ENCODE results near the gene FBLN1.
"Not testable (repeated sequence)": the region's sequence is repeated elsewhere in the genome, so short reads cannot be mapped to it uniquely, and the experiment has no call there.

The FBLN1 gene

GRCh38 chr22:45481661-45482060 lies 21.0 kb upstream of the FBLN1 start:
- Histone ChIP-seq H3K4me1 (ENCODE audit: control insufficient read depth, insufficient read depth, low read length) (no peaks in the 10 kb centered on the region), H3K36me3 (ENCODE audit: control insufficient read depth, insufficient read depth, low read length) (no peaks in the 10 kb centered on the region), H3K27me3 (ENCODE audit: control insufficient read depth, insufficient read depth, low read length) (no peaks in the 10 kb centered on the region), H3K4me3 (ENCODE audit: low read length) (no peak overlapping the region), H3K9me3 (ENCODE audit: control insufficient read depth, low read length) (no peaks in the 10 kb centered on the region), H3K9ac (ENCODE audit: low read length) (no peak overlapping the region)

- Histone ChIP-seq H3K27me3 (ENCODE audit: control insufficient read depth, insufficient read depth, low read length) (no peaks in the 10 kb centered on the region), H3K9ac (ENCODE audit: low read length) (no peak overlapping the region), H3K36me3 (ENCODE audit: control insufficient read depth, insufficient read depth, low read length) (no peaks in the 10 kb centered on the region), H3K4me3 (ENCODE audit: low read length) (no peak overlapping the region), H3K4me1 (ENCODE audit: control insufficient read depth, insufficient read depth, low read length) (no peaks in the 10 kb centered on the region), H3K9me3 (ENCODE audit: control insufficient read depth, low read length) (no peaks in the 10 kb centered on the region)
Observed at GRCh38 chr22:45482169-45482568, 20.5 kb upstream of the FBLN1 start.

DNA sequence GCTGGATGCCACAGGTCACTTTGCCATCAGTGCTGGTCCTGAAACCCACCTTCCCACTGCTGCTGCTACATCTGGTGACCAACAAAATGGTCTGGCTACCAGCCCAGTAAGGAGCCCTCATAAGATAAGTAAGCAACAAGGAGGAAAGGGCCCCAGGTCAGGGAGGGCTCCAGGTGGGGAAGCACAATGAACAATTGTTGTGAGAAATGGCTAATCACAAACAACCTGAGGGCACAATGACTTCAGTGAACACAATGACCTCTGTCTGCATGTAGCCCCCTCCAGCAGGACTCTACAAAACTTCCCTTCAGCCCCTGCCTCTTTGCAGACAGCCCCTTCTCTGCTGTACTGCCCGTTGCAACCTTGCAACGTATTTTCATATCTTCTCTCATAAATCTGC lies 19.4 kb upstream of the FBLN1 start:
- Histone ChIP-seq H3K9ac (ENCODE audit: low read length) (no peak overlapping the region), H3K4me1 (ENCODE audit: control insufficient read depth, insufficient read depth, low read length) (no peaks in the 10 kb centered on the region), H3K4me3 (ENCODE audit: low read length) (no peak overlapping the region), H3K36me3 (ENCODE audit: control insufficient read depth, insufficient read depth, low read length) (no peaks in the 10 kb centered on the region), H3K27me3 (ENCODE audit: control insufficient read depth, insufficient read depth, low read length) (no peaks in the 10 kb centered on the region), H3K9me3 (ENCODE audit: control insufficient read depth, low read length) (no peaks in the 10 kb centered on the region)

DNA sequence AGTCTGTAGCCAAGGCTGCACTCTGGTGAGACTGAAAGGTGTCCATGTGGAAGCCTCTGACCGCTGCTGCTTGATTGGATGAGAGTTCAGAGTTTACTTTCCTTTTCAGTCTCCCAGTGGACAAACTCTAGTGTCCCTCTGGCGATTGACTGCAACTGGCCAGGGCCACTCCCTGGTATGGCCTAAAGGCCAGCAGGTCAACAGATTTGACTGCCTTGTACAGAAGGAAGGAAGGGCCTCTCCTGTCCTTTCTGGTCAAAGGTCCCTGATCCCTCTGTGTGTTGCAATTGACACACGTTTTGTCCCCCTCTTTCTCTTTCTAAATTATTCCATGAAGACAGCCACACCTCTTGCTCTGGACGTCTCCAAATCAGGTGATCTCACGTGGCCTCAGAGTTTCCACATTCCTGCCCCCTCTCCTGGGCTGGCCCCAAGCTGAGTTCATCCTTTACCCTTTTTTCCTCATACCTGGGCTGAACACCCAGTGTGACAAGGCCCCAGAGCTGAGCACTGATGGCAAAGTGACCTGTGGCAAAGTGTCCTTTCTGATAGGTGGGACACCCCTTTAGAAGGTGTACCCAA lies 18.7 kb upstream of the FBLN1 start:
- H3K36me3 ChIP-seq (ENCODE audit: control insufficient read depth, insufficient read depth, low read length): no peaks in the 10 kb centered on the region
- no peak overlapping the region for H3K4me3 ChIP-seq (ENCODE audit: low read length)
- no peaks in the 10 kb centered on the region for H3K9me3 ChIP-seq (ENCODE audit: control insufficient read depth, low read length)
- no peaks in the 10 kb centered on the region for H3K4me1 ChIP-seq (ENCODE audit: control insufficient read depth, insufficient read depth, low read length)
- H3K27me3 ChIP-seq (ENCODE audit: control insufficient read depth, insufficient read depth, low read length): no peaks in the 10 kb centered on the region
- H3K9ac ChIP-seq (ENCODE audit: low read length): no peak overlapping the region

DNA sequence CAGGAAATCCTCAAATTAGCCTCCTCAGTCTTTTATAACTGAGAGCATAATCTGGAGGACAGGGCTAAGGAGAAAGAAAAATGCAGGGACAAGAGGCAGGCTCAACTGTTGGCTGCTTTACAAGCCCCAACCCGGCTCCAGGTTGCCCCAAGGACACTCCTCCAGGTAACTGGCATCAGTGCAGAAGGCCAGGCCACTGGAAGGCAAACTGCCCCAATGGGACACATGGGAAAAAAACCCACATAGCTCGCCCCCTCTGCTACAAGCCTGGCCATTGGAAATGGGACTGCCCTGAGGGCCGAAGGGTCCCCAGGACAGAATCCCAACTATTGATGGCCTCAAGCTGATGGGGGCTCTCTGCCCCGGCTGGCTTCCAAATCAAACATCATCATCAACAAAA lies 17.9 kb upstream of the FBLN1 start:
- H3K9me3 ChIP-seq (ENCODE audit: control insufficient read depth, low read length): no peaks in the 10 kb centered on the region
- H3K27me3 ChIP-seq (ENCODE audit: control insufficient read depth, insufficient read depth, low read length): no peaks in the 10 kb centered on the region
- no peaks in the 10 kb centered on the region for H3K4me1 ChIP-seq (ENCODE audit: control insufficient read depth, insufficient read depth, low read length)
- no peaks in the 10 kb centered on the region for H3K36me3 ChIP-seq (ENCODE audit: control insufficient read depth, insufficient read depth, low read length)
- no peak overlapping the region for H3K9ac ChIP-seq (ENCODE audit: low read length)
- no peak overlapping the region for H3K4me3 ChIP-seq (ENCODE audit: low read length)

GRCh38 chr22:45485261-45485660 lies 17.4 kb upstream of the FBLN1 start:
- Histone ChIP-seq H3K27me3 (ENCODE audit: control insufficient read depth, insufficient read depth, low read length) (no peaks in the 10 kb centered on the region), H3K36me3 (ENCODE audit: control insufficient read depth, insufficient read depth, low read length) (no peaks in the 10 kb centered on the region), H3K4me3 (ENCODE audit: low read length) (no peak overlapping the region), H3K4me1 (ENCODE audit: control insufficient read depth, insufficient read depth, low read length) (no peaks in the 10 kb centered on the region), H3K9me3 (ENCODE audit: control insufficient read depth, low read length) (no peaks in the 10 kb centered on the region), H3K9ac (ENCODE audit: low read length) (no peak overlapping the region)

DNA sequence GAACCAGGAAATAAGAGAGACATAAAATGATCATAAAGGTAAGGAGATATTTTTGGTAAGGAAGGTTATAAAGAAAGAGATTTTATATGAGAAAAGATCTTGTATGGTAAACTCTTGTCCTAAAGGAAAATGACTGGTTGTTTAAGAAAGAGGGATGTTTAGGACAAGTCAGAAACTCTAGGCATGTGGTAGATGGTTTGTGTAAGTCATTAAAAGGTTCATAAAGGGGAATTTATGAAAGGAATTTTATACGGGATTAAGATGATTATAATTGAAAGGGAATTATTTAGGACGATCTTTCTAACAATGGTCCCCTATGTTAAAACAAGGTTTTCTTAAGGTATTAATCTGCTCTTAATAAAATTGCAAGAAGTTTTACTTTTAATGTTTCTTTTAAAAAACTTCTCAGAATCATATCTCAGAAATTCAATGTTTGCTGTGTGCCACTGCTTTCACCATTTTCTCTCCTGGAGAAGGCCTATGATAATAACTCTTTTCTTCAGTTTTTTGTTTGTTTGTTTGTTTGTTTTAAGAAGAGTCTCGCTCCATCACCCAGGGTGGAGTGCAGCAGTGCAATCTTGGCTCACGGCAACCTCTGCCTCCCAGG lies 13.8 kb upstream of the FBLN1 start:
- H3K4me3 ChIP-seq (ENCODE audit: low read length): no peak overlapping the region
- H3K27me3 ChIP-seq (ENCODE audit: control insufficient read depth, insufficient read depth, low read length): no peaks in the 10 kb centered on the region
- no peak overlapping the region for H3K9ac ChIP-seq (ENCODE audit: low read length)
- H3K4me1 ChIP-seq (ENCODE audit: control insufficient read depth, insufficient read depth, low read length): no peaks in the 10 kb centered on the region
- H3K9me3 ChIP-seq (ENCODE audit: control insufficient read depth, low read length): no peaks in the 10 kb centered on the region
- no peaks in the 10 kb centered on the region for H3K36me3 ChIP-seq (ENCODE audit: control insufficient read depth, insufficient read depth, low read length)

DNA sequence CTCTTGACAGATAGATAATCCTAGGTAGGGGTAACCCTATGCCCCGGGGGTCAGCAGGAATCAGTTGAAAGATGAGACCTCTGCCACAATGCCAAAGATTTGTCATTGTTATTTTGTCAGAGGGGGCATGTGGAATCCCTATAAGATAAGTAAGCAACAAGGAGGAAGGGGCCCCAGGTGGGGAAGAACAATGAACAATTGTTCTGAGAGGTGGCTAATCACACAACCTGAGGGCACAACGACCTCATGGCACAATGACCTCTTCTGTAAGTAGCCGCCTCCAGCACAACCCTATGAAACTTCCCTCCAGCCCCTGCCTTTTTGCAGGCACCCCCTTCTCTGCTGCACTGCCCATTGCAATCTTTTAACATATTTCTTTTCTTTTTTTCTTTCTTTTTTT lies 11.8 kb upstream of the FBLN1 start:
- no peak overlapping the region for H3K9ac ChIP-seq (ENCODE audit: low read length)
- H3K36me3 ChIP-seq (ENCODE audit: control insufficient read depth, insufficient read depth, low read length): no peaks in the 10 kb centered on the region
- no peaks in the 10 kb centered on the region for H3K4me1 ChIP-seq (ENCODE audit: control insufficient read depth, insufficient read depth, low read length)

DNA sequence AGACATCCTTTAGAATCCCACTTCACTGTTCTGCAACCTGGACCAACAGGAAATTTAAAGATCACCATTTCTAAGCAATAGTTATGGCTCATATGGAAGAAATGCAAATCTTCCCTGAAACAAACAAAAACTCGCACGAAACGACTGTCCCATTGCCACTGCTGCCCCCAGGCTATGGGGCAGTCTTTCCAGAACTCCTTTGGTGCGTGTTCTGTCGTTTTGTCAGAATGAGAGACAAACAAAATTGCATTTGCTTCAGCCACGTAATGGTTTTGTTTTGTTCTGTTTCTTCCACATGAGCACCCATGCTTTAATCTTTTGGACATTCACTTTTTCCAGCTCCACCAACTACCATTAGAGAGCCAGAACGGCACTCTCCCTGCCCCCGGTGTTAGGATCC lies 10.8 kb upstream of the FBLN1 start:
- Histone ChIP-seq H3K9ac (ENCODE audit: low read length) (no peak overlapping the region), H3K36me3 (ENCODE audit: control insufficient read depth, insufficient read depth, low read length) (no peaks in the 10 kb centered on the region), H3K4me3 (ENCODE audit: low read length) (no peak overlapping the region), H3K9me3 (ENCODE audit: control insufficient read depth, low read length) (no peaks in the 10 kb centered on the region), H3K27me3 (ENCODE audit: control insufficient read depth, insufficient read depth, low read length) (no peaks in the 10 kb centered on the region), H3K4me1 (ENCODE audit: control insufficient read depth, insufficient read depth, low read length) (no peaks in the 10 kb centered on the region)

More for the DNA sequence above, 11.8 kb upstream of the FBLN1 start:
- H3K4me3 ChIP-seq (ENCODE audit: low read length): no peak overlapping the region
- no peaks in the 10 kb centered on the region for H3K27me3 ChIP-seq (ENCODE audit: control insufficient read depth, insufficient read depth, low read length)
- no peaks in the 10 kb centered on the region for H3K9me3 ChIP-seq (ENCODE audit: control insufficient read depth, low read length)

GRCh38 chr22:45493286-45493771 lies 9.4 kb upstream of the FBLN1 start:
- Histone ChIP-seq H3K27me3 (ENCODE audit: control insufficient read depth, insufficient read depth, low read length) (no peaks in the 10 kb centered on the region), H3K9ac (ENCODE audit: low read length) (no peak overlapping the region), H3K9me3 (ENCODE audit: control insufficient read depth, low read length) (no peaks in the 10 kb centered on the region), H3K4me1 (ENCODE audit: control insufficient read depth, insufficient read depth, low read length) (no peaks in the 10 kb centered on the region), H3K36me3 (ENCODE audit: control insufficient read depth, insufficient read depth, low read length) (no peaks in the 10 kb centered on the region), H3K4me3 (ENCODE audit: low read length) (no peak overlapping the region)

GRCh38 chr22:45494306-45494705 lies 8.4 kb upstream of the FBLN1 start:
- not testable (repeated sequence) for H3K4me3 ChIP-seq (ENCODE audit: low read length); H3K27me3 ChIP-seq (ENCODE audit: control insufficient read depth, insufficient read depth, low read length); H3K9ac ChIP-seq (ENCODE audit: low read length); H3K9me3 ChIP-seq (ENCODE audit: control insufficient read depth, low read length); H3K4me1 ChIP-seq (ENCODE audit: control insufficient read depth, insufficient read depth, low read length); H3K36me3 ChIP-seq (ENCODE audit: control insufficient read depth, insufficient read depth, low read length)

DNA sequence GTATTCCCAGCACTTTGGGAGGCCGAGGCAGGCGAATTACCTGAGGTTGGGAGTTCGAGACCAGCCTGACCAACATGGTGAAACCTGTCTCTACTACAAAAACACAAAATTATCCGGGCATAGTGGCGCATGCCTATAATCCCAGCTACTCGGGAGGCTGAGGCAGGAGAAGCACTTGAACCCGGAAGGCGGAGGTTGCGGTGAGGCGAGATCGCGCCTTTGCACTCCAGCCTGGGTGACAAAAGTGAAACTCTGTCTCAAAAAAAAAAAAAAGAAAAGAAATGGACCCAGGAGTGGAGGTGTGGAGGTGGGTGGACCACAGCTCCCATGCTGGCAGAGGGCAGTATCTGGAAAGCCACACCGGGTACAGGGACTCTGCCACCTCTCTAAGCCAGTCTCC lies 7.1 kb upstream of the FBLN1 start:
- H3K9ac ChIP-seq (ENCODE audit: low read length); H3K4me1 ChIP-seq (ENCODE audit: control insufficient read depth, insufficient read depth, low read length); H3K4me3 ChIP-seq (ENCODE audit: low read length); H3K27me3 ChIP-seq (ENCODE audit: control insufficient read depth, insufficient read depth, low read length); H3K36me3 ChIP-seq (ENCODE audit: control insufficient read depth, insufficient read depth, low read length); H3K9me3 ChIP-seq (ENCODE audit: control insufficient read depth, low read length): not testable (repeated sequence)

All from mucosa of stomach (tissue), 1 donor.